Large intestine (tissue), 3 donors: ENCODE results near the gene DUSP5. TPM values are rescaled to one million over a fixed set of nuclear protein-coding genes. Genes with fewer than 3 reads are reported as not detected.
"Not testable (repeated sequence)": the region's sequence is repeated elsewhere in the genome, so short reads cannot be mapped to it uniquely, and the experiment has no call there.

Experiments used
- DNase-seq, 2 donors: peaks; one replicate each; pipeline versions ENCODE4 v3.0.0 to v3.0.0-alpha.2; 2013
- H3K27ac ChIP-seq: one replicate; pipeline ENCODE4 v1.5.1; 2013; ENCODE audit warnings: low read length
- H3K27me3 ChIP-seq: 2 replicates; pipeline ENCODE4 v1.6.1; 2013; ENCODE audit warnings: low read length; ENCODE audit not compliant: control insufficient read depth, insufficient read depth
- H3K36me3 ChIP-seq: 2 replicates; pipeline ENCODE4 v1.6.1; 2013; ENCODE audit warnings: low read length; ENCODE audit not compliant: control insufficient read depth, insufficient read depth
- H3K4me1 ChIP-seq: one replicate; pipeline ENCODE4 v1.6.1; 2013; ENCODE audit warnings: low read length; ENCODE audit not compliant: control insufficient read depth, insufficient read depth
- H3K4me3 ChIP-seq: one replicate; pipeline ENCODE4 v1.5.1; 2013; ENCODE audit warnings: low read length
- H3K9me3 ChIP-seq: one replicate; pipeline ENCODE4 v1.6.1; 2013; ENCODE audit warnings: mild to moderate bottlenecking, low read depth, low read length, moderate library complexity; ENCODE audit not compliant: control insufficient read depth
- WGBS: methylation state at CpG from one replicate; pipeline ENCODE4 v1.1.5; 2013; ENCODE audit warnings: low lambda C conversion rate; ENCODE audit not compliant: insufficient coverage; 5-methylcytosine and 5-hydroxymethylcytosine counted together
- polyA plus RNA-seq: library from polyadenylated mRNA; unstranded; fragments of 120-200 nt; gene quantifications from one replicate; pipeline ENCODE4 v1.2.1, GENCODE V29; 2013

DUSP5 gene
- polyA plus RNA-seq, 1 donor = 23.2 TPM

- H3K27me3 ChIP-seq = no peaks in the 10 kb centered on the region
- H3K27ac ChIP-seq = no peak overlapping the region
- DNase-seq = no peak
- WGBS = no CpG with 5 or more reads among the region's 16 CpGs
- no peak overlapping the region for H3K4me3 ChIP-seq
- H3K9me3 ChIP-seq = no peaks in the 10 kb centered on the region
- H3K36me3 ChIP-seq = no peaks in the 10 kb centered on the region
- H3K4me1 ChIP-seq = peaks cover 10% of the 10 kb centered on the region
Measured at GRCh38 chr10:110460111-110460809, 37.4 kb upstream of the DUSP5 start.

DNA sequence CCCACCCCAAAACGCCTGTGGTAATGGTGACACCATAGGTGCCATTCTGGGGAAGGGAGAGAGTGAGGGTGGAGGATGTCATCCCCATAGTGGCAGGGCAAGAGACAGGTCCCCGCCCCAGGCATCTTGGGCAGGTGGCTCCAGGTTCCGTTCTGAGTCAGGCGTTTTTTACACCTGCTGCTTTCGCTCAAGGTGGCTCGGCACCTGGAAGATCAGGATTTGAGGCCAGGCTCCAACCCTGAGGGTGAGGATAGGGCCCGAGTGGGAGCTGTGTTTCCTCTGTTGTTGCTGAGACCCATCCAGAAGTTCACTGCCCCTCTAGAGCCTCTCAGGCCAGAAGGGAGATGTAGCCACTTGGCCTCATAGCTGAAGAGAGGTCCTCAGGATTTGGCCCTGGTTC lies 36.6 kb upstream of the DUSP5 start:
- Histone ChIP-seq H3K27ac (no peak overlapping the region), H3K9me3 (no peaks in the 10 kb centered on the region), H3K4me1 (peaks cover 13% of the 10 kb centered on the region), H3K36me3 (no peaks in the 10 kb centered on the region), H3K27me3 (no peaks in the 10 kb centered on the region), H3K4me3 (no peak overlapping the region)
- DNase-seq = no peak
- WGBS = no CpG with 5 or more reads among the region's 7 CpGs

DNA sequence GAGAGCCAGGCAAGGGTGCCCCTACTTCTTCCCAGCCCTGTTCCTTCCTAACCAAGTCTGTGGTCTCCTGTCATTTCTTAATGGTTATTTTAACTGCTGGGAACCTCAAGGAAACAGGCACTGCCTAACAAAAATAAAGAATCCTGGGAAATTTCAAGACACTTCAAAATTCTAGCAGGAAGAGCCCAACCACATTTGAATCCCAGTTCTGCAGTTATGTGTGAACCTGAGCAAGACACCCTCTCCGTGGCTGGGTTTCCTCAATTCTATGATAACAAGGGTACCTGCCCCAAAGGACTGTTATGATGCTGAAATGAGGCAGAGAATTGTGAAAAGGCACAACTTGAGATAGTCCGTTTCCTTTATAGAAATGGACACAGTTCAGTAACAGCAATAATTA lies 36.2 kb upstream of the DUSP5 start:
- Histone ChIP-seq H3K36me3 (no peaks in the 10 kb centered on the region), H3K4me3 (no peak overlapping the region), H3K27me3 (no peaks in the 10 kb centered on the region), H3K4me1 (peaks cover 13% of the 10 kb centered on the region), H3K27ac (no peak overlapping the region), H3K9me3 (no peaks in the 10 kb centered on the region)
- WGBS = 80% methylated on average over 1 of the region's 2 CpGs
- no peak for DNase-seq

DNA sequence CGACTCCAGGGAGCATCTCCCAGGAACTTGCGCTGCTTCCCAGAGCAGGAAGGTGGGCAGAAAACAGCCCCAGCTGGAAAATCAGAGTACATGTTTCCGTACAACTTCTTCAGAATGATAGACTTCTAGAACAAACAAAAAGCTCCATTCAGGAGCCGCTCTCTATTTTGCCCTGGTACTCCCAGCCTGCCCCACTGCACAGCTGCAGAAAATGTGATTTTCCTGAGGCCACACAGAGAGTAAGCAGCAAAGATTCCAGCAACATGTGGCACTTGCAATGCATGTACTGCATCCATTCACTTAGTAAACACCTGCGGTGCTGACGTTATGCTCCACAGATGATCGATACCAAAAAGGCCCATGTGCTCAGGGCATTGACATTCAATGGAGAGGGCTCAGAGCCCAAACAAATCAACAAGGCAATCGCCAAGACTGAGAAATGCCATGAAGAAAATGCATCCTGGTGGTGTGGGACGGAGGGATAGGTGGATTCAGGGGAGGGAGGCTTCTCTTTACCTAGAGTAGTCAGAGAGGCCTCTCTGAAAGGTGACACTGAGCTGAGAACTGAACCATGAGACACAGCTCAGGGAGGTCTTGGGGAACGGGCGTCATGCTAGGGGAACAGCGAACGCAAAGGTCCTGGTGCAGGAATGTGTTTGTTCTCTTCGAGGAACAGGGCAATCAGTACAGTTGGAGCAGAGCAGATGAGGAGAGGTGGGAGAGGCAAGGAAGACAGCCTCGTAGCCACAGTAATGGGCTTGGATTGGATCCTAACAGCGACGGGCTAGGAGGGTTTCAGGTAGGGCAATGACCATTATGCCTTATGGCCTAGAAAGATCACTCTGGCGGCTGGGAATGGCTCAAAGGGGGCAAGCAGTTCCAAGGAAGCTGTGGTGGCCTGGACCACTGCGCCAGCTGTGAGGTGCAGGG lies 35.3 kb upstream of the DUSP5 start:
- Histone ChIP-seq H3K27ac (no peak overlapping the region), H3K36me3 (no peaks in the 10 kb centered on the region), H3K27me3 (no peaks in the 10 kb centered on the region), H3K4me3 (no peak overlapping the region), H3K4me1 (peaks cover 13% of the 10 kb centered on the region), H3K9me3 (no peaks in the 10 kb centered on the region)
- no CpG with 5 or more reads among the region's 19 CpGs for WGBS
- DNase-seq = no peak

- H3K4me3 ChIP-seq, H3K27me3 ChIP-seq, DNase-seq, H3K36me3 ChIP-seq, H3K27ac ChIP-seq, H3K9me3 ChIP-seq: not testable (repeated sequence)
- peaks cover 10% of the 10 kb centered on the region for H3K4me1 ChIP-seq
- no CpG with 5 or more reads among the region's 2 CpGs for WGBS
Measured at GRCh38 chr10:110468258-110468657, 29.4 kb upstream of the DUSP5 start.

DNA sequence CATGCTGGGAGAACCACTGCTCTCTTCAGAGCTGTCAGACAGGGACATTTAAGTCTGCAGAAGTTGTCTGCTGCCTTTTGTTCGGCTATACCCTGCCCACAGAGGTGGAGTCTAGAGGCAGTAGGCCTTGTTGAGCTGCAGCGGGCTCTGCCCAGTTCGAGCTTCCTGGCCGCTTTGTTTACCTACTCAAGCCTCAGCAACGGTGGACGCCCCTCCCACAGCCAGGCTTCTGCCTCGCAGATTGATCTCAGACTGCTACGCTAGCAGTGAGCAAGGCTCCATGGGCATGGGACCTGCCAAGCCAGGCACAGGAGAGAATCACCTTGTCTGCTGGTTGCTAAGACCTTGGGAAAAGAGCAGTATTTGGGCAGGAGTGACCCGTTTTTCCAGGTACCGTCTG lies 27.2 kb upstream of the DUSP5 start:
- WGBS = no CpG with 5 or more reads among the region's 10 CpGs
- H3K4me1 ChIP-seq, DNase-seq, H3K4me3 ChIP-seq, H3K27ac ChIP-seq, H3K27me3 ChIP-seq, H3K9me3 ChIP-seq, H3K36me3 ChIP-seq: not testable (repeated sequence)

GRCh38 chr10:110471566-110472139 lies 26.1 kb upstream of the DUSP5 start:
- H3K27me3 ChIP-seq = no peaks in the 10 kb centered on the region
- DNase-seq = no peak
- no peaks in the 10 kb centered on the region for H3K36me3 ChIP-seq
- peaks cover 3% of the 10 kb centered on the region for H3K4me1 ChIP-seq
- H3K27ac ChIP-seq = no peak overlapping the region
- WGBS = no CpG with 5 or more reads among the region's 5 CpGs
- H3K4me3 ChIP-seq = no peak overlapping the region
- H3K9me3 ChIP-seq = no peaks in the 10 kb centered on the region

- H3K36me3 ChIP-seq = no peaks in the 10 kb centered on the region
- peaks cover 3% of the 10 kb centered on the region for H3K4me1 ChIP-seq
- H3K4me3 ChIP-seq = no peak overlapping the region
- no peak for DNase-seq
- whole genome bisulfite sequencing = no CpG with 5 or more reads among the region's 3 CpGs
- no peaks in the 10 kb centered on the region for H3K27me3 ChIP-seq
- no peaks in the 10 kb centered on the region for H3K9me3 ChIP-seq
- H3K27ac ChIP-seq = no peak overlapping the region
Measured at GRCh38 chr10:110474017-110474416, 23.7 kb upstream of the DUSP5 start.

DNA sequence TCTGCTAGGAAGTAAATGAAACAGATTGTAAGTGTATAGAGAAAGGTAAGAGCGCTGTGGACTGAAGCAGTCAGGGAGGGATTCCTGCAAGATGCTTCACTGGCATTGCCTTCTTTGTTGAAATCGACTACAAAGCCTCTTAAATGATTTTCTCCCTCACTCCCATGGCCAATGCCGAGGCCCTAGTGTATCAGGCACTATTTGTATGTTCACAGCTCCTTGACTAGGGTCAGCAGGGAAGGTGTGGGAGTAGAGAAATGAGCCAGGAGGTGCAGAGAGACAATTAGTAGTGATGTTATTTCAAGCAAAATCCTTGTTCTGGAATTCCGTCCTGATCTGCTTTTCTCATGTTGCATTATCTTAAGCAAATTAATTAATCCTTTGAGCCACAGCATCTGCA lies 22.9 kb upstream of the DUSP5 start:
- 100% methylated on average over 1 of the region's 4 CpGs for WGBS
- H3K36me3 ChIP-seq = no peaks in the 10 kb centered on the region
- no peak overlapping the region for H3K27ac ChIP-seq
- peaks cover 3% of the 10 kb centered on the region for H3K4me1 ChIP-seq
- no peak overlapping the region for H3K4me3 ChIP-seq
- H3K9me3 ChIP-seq = no peaks in the 10 kb centered on the region
- H3K27me3 ChIP-seq = no peaks in the 10 kb centered on the region
- no peak for DNase-seq

GRCh38 chr10:110475722-110476515 lies 21.8 kb upstream of the DUSP5 start:
- 60% methylated on average over 1 of the region's 9 CpGs for WGBS
- Histone ChIP-seq H3K4me1 (peaks cover 3% of the 10 kb centered on the region), H3K27ac (no peak overlapping the region), H3K9me3 (no peaks in the 10 kb centered on the region), H3K27me3 (no peaks in the 10 kb centered on the region), H3K36me3 (no peaks in the 10 kb centered on the region), H3K4me3 (no peak overlapping the region)
- DNase-seq = peak in 1 of 2 donors; percentile 56
